ENCODE data around the gene RELA.

The RELA gene

GRCh38 chr11:65611028-65611757 lies 51.5 kb downstream of the RELA start:
- DNase-seq, result no peak

- no peak for DNase-seq
These were observed 52.3 kb downstream of the RELA start for GRCh38 chr11:65610404-65610803.

- DNase-seq, result no peak
These were observed 53.1 kb downstream of the RELA start for GRCh38 chr11:65609665-65610064.

- no peak for DNase-seq
These were observed 53.5 kb downstream of the RELA start for GRCh38 chr11:65609229-65609628.

GRCh38 chr11:65607614-65608426 lies 54.9 kb downstream of the RELA start:
- DNase-seq, result no peak

GRCh38 chr11:65606876-65607613 lies 55.7 kb downstream of the RELA start:
- no peak for DNase-seq

GRCh38 chr11:65604258-65604657 lies 58.5 kb downstream of the RELA start:
- no peak for DNase-seq

All from NK-92 treated with Interleukin-12 subunit alpha and Interleukin-12 subunit beta, amount 100 ng/mL, for 24 hours (cell line).